AG09309 (cell line): Measurements from ENCODE around the gene PANK1.

ENCODE experiments used
- DNase-seq: peaks from one replicate; pipeline ENCODE4 v3.0.0-alpha.2; 2010; ENCODE audit warnings: low read depth
- H3K4me3 ChIP-seq: 2 replicates; pipeline ENCODE4 v1.5.1; 2011; ENCODE audit warnings: mild to moderate bottlenecking, low read depth, low read length, moderate library complexity; ENCODE audit not compliant: control insufficient read depth
- CTCF ChIP-seq: IDR thresholded peaks from 2 replicates; pipeline ENCODE4 v1.5.1; 2011; ENCODE audit warnings: mild to moderate bottlenecking, low read depth, low read length, inconsistent platforms; ENCODE audit not compliant: insufficient read depth, control insufficient read depth; ENCODE audit errors: missing control alignments

Gene PANK1

GRCh38 chr10:89643431-89643811 lies 1.6 kb downstream of the PANK1 start:
- peak overlapping the region; percentile 62 for H3K4me3 ChIP-seq
- no peak for TF ChIP-seq CTCF
- no peak for DNase-seq

GRCh38 chr10:89642193-89642592 lies 2.8 kb downstream of the PANK1 start:
- no peak for DNase-seq
- no peak overlapping the region for H3K4me3 ChIP-seq
- no peak for TF ChIP-seq CTCF

GRCh38 chr10:89640241-89640640 lies 4.8 kb downstream of the PANK1 start:
- DNase-seq = no peak
- H3K4me3 ChIP-seq = no peak overlapping the region
- TF ChIP-seq CTCF = no peak

GRCh38 chr10:89639326-89639725 lies 5.7 kb downstream of the PANK1 start:
- DNase-seq = no peak
- TF ChIP-seq CTCF = no peak
- no peak overlapping the region for H3K4me3 ChIP-seq

- no peak for DNase-seq
- H3K4me3 ChIP-seq = no peak overlapping the region
- TF ChIP-seq CTCF = no peak
These were observed 7.9 kb downstream of the PANK1 start for GRCh38 chr10:89637113-89637512.

GRCh38 chr10:89634637-89635036 lies 10.4 kb downstream of the PANK1 start:
- TF ChIP-seq CTCF = no peak
- DNase-seq = no peak
- no peak overlapping the region for H3K4me3 ChIP-seq

- no peak overlapping the region for H3K4me3 ChIP-seq
- DNase-seq = peak; percentile 66
- TF ChIP-seq CTCF = no peak
These were observed 11.6 kb downstream of the PANK1 start for GRCh38 chr10:89633484-89633883.
